Fibroblast of villous mesenchyme (primary cell): Measurements from ENCODE around the gene C1QTNF1. TPM values are rescaled to one million over a fixed set of nuclear protein-coding genes. Genes with fewer than 3 reads are reported as not detected.

Source experiments
- DNase-seq: peaks from one replicate; pipeline ENCODE4 v3.0.0-alpha.2; 2010; ENCODE audit warnings: low read depth
- H3K4me3 ChIP-seq: 2 replicates; pipeline ENCODE4 v1.5.1; 2011; ENCODE audit warnings: low read depth, mild to moderate bottlenecking, low read length
- total RNA-seq: library from RNA; depleted of rRNA; stranded (reverse); fragments of >200 nt; gene quantifications from 2 replicates; pipeline ENCODE4 v1.2.3, GENCODE V29; 2012
- TF ChIP-seq, protein P1 (sequence below): IDR thresholded peaks from 2 replicates; pipeline ENCODE4 v1.5.1; 2012; ENCODE audit warnings: low read depth, mild to moderate bottlenecking, low read length; ENCODE audit not compliant: insufficient read depth

Gene C1QTNF1
- total RNA-seq, 1 donor, result 63.5 TPM

- TF ChIP-seq, protein P1, sequence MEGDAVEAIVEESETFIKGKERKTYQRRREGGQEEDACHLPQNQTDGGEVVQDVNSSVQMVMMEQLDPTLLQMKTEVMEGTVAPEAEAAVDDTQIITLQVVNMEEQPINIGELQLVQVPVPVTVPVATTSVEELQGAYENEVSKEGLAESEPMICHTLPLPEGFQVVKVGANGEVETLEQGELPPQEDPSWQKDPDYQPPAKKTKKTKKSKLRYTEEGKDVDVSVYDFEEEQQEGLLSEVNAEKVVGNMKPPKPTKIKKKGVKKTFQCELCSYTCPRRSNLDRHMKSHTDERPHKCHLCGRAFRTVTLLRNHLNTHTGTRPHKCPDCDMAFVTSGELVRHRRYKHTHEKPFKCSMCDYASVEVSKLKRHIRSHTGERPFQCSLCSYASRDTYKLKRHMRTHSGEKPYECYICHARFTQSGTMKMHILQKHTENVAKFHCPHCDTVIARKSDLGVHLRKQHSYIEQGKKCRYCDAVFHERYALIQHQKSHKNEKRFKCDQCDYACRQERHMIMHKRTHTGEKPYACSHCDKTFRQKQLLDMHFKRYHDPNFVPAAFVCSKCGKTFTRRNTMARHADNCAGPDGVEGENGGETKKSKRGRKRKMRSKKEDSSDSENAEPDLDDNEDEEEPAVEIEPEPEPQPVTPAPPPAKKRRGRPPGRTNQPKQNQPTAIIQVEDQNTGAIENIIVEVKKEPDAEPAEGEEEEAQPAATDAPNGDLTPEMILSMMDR, result no peak
- H3K4me3 ChIP-seq, result no peak overlapping the region
- no peak for DNase-seq
These were observed 29.8 kb upstream of the C1QTNF1 start for GRCh38 chr17:78993981-78994671.

GRCh38 chr17:78995022-78995760, 28.8 kb upstream of the C1QTNF1 start:
- no peak for DNase-seq
- TF ChIP-seq, protein P1, result no peak
- H3K4me3 ChIP-seq, result no peak overlapping the region

- TF ChIP-seq, protein P1, result no peak
- H3K4me3 ChIP-seq, result no peak overlapping the region
- DNase-seq, result no peak
These were observed 28.1 kb upstream of the C1QTNF1 start for GRCh38 chr17:78995761-78996451.

- DNase-seq, result no peak
- TF ChIP-seq, protein P1, result no peak
- H3K4me3 ChIP-seq, result no peak overlapping the region
These were observed 27.2 kb upstream of the C1QTNF1 start for GRCh38 chr17:78996781-78997201.

DNA sequence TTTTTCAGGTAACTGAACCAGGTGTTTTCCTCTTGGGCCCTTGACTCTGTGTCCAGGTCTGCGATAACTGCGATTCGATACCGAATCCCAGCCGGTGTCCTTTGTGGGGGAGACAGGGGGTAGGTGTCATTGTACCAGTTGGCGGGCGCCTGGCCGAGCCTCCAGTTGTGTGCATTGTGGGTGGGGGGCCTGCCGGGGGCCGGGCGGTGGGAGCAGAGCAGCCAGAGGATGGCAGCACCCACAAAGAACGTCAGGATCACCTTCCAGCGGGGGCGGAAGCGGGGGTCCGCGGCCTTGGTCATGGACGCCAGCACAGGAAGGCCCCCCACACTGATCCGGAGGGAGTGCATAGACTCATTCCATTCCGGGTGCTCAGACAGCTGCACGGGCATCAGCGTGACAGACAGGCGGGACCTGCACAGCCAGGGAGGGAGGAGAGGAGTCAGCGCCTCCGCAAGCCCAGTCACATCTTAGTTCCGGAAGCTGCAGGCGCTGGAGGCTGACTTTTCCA, 26.7 kb upstream of the C1QTNF1 start:
- no peak for DNase-seq
- TF ChIP-seq, protein P1, result no peak
- H3K4me3 ChIP-seq, result no peak overlapping the region

- no peak overlapping the region for H3K4me3 ChIP-seq
- TF ChIP-seq, protein P1, result no peak
- no peak for DNase-seq
These were observed 26.1 kb upstream of the C1QTNF1 start for GRCh38 chr17:78997881-78998280.
